Stimulated activated CD4-positive, alpha-beta T cell treated with anti-CD3 and anti-CD28 coated beads, Interleukin-1b, Interleukin-23, amount 100 ng/mL, for 48 hours (primary cell): ENCODE measurements around the gene PSORS1C1.

Experiments
- DNase-seq: peaks from one replicate; pipeline ENCODE4 v3.0.0-alpha.2; 2020

PSORS1C1 gene

DNA sequence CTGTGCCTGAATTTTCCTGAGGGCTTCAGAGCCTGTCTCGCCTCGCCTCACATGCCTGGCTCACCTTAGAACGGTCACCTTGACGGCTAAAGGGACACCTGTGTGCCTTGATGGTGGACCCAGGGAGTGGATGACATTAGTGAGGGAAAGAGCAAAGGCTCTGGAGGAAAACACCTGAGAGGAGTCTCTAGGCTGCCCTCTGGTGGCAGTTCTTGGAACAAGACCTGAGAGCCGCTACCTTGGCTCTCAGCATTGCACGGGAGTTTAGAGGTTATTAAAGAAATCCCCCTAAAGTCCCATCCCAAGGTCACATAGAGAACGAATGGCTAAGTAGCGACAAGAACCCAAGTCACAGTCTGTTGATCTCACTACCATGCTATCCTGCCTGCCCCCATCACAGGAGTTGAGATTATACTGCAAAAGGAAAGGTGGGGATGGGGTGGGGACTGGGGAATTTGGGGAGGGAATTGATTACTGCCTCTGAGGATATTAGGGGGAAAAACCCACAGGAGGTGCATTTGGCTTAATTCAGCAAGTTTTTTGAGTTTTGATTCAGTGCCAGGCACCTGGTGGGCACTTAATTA, 13.6 kb downstream of the PSORS1C1 start:
- DNase-seq, result peak; percentile 63

- DNase-seq, result no peak
Measured at GRCh38 chr6:31129130-31129529, 14.5 kb downstream of the PSORS1C1 start.

DNA sequence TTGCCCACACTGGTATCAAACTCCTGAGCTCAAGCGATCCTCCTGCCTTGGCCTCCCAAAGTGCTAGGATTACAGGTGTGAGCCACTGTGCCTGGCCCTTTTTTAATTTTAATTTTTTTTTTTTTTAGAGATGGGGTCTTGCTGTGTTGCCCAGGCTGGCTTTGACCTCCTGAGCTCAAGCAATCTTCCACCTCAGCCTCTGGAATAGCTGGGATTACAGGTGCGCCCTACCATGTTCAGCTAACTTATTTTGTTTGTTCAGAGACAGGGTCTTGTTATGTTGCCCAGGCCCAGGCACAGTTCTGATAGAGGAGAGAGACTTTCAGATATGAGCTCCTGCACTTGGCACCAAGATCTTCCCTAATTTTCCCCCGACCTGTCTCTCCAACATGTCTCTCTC, 16.2 kb downstream of the PSORS1C1 start:
- no peak for DNase-seq

- no peak for DNase-seq
Measured at GRCh38 chr6:31131595-31131994, 17.0 kb downstream of the PSORS1C1 start.

- no peak for DNase-seq
Measured at GRCh38 chr6:31132806-31133205, 18.2 kb downstream of the PSORS1C1 start.

DNA sequence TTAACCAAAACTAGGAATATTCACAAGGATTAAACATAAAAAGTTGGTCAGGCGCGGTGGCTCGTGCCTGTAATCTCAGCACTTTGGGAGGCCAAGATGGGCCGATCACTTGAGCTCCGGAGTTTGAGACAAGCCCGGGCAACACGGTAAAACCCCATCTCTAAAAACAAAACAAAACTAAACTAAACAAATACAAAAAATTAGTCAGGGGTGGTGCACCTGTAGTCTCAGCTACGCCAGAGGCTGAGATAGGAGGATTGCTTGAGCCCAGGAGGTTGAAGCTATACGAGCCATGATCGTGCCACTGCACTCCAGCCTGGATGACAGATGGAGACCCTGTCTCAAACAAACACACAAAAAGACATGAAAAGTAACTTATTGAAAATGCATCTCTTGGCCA, 21.1 kb downstream of the PSORS1C1 start:
- no peak for DNase-seq

- DNase-seq, result no peak
Measured at GRCh38 chr6:31138982-31139381, 24.4 kb downstream of the PSORS1C1 start, which contains the start of gene PSORS1C2. Gene PSORS1C2, minus strand, starts transcription at chr6:31139066. Its CDS starts 40 bp downstream, at chr6:31139026.

GRCh38 chr6:31139599-31139998, 25.0 kb downstream of the PSORS1C1 start:
- DNase-seq, result no peak

GRCh38 chr6:31140643-31141042, 26.0 kb downstream of the PSORS1C1 start:
- DNase-seq, result no peak

DNA sequence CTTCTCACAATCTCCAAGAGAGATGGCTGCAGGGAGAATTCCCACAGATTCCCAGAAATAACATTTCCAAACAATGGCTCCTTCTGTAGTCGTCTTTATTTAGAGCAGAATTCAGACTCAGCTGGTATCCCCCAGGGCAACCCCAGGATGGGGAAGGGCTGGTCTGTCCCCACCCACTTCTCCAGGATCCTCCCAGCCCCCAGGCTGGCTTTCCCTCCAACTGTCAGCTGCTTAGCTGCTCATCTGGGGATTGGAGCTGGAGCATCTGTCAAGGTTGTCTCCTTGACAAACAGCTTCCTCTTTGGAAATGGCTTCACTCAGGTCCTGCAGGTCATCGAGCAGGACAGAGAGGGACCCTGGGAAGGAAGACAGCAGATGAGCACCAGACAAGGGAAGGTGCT, 27.8 kb downstream of the PSORS1C1 start:
- no peak for DNase-seq

GRCh38 chr6:31143148-31143547, 28.5 kb downstream of the PSORS1C1 start:
- DNase-seq, result no peak

DNA sequence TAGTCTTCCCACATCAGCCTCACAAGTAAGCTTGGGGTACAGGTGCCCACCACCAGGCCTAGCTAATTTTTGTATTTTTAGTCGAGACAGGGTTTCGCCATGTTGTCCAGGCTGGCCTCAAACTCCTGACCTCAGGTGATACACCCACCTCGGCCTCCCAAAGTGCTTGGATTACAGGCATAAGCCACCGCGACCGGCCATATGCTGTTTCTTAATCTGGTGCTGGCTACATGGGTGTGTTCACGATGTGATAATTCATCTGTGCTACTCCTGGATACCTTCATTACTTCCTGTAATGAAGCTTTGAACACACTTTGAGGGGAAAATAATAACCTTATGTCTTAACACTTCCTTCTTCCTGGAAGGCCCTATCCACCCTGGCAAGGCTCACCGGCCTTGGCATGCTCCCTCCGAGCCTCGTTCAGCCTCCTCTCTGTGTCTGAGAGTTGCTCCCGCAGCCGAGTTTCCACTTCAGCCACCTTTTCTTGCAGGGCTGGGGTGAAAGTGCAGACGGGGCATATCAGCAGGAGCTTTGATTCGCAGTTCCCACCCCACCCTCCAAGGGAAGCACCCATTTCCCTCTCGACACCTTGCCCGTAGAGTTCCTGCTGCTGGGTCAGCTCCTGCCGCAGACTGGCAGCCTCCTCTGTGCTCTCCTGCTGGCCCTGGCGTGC, 29.8 kb downstream of the PSORS1C1 start:
- DNase-seq, result no peak

DNA sequence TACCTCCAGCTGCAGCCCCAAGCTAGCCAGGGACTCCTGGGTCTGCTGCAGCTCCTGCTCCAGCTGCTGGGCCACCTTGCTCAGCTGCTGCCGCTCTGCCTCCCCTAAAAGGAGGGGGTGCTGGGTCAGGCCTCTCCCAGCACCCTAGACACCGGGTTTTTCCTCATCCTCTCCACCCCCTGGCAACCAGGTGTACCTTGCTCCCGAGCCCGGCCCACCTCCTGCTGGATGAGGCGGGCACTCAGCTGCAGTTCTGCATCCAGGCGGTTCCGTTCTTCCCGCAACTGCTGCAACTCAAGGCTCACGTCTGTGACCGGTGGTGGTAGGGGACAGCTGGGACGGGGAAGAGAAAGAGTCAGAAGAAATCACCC, 30.4 kb downstream of the PSORS1C1 start:
- DNase-seq, result no peak

DNA sequence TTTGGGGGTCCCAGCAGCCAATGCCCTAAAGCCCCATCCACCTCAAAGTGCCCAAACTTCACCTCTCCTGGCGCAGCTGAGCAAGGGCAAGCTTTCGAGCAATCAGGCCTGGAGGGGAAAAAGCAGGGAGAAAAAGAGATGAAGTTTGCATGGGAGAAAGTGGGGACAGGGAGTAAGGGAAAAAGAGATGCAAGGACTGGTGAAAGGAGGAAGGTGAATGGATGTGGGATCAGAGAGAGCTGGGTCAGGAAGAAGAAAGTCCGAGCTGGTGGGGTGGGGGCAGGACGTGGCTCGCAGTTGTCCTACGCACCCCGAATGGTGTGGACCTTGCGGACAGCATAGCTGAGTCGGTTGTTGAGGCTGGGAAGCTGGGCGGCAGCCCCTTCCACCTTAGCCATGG, 30.8 kb downstream of the PSORS1C1 start:
- DNase-seq, result no peak

GRCh38 chr6:31149827-31150447, 35.3 kb downstream of the PSORS1C1 start:
- DNase-seq, result no peak

- DNase-seq, result no peak
Measured at GRCh38 chr6:31152781-31153180, 38.2 kb downstream of the PSORS1C1 start.

DNA sequence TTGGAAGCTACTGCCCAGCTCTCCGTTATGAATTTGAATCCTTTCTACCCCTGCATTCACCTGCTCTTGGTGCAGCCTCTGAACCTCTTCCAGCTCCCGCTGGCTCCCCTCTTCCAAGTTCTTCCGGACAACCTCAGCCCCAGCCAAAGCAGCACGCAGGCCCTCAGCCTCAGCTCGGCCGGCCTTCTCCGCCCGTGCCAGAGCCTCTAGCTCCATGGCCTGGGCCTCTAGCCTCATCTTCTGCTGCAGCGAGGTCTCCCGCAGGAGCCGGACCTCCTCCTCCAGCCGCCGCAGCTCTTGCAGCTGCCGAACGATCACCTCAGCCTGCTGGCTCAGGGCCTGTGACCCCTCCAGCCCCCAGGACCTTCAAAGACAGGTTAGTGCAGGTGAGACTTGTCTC, 39.8 kb downstream of the PSORS1C1 start:
- DNase-seq, result no peak

DNA sequence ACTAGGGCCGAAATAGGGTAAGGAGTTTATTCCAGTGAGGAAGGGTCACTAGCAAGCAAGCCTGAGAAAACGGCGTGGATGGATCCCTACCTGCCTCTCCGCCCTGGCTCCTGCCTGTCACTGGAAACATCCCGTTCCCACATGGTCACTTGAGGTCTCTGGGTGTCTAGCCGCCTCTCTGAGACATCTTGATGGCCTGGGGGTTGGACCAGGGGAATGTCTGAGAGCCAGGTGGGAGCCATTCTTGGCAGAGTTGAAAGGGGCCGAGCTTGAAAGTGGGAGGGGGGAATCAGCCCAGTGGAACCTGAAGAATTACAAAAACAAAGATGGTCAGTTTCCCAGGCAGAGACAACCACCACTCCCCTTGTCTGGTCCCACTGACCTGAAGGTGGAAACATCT, 42.0 kb downstream of the PSORS1C1 start:
- DNase-seq, result no peak

- no peak for DNase-seq
Measured at GRCh38 chr6:31157513-31158139, 43.0 kb downstream of the PSORS1C1 start, which contains the start of gene CCHCR1. Gene CCHCR1, minus strand, starts transcription at chr6:31157802. Its CDS starts 202 bp downstream, at chr6:31157600.

DNA sequence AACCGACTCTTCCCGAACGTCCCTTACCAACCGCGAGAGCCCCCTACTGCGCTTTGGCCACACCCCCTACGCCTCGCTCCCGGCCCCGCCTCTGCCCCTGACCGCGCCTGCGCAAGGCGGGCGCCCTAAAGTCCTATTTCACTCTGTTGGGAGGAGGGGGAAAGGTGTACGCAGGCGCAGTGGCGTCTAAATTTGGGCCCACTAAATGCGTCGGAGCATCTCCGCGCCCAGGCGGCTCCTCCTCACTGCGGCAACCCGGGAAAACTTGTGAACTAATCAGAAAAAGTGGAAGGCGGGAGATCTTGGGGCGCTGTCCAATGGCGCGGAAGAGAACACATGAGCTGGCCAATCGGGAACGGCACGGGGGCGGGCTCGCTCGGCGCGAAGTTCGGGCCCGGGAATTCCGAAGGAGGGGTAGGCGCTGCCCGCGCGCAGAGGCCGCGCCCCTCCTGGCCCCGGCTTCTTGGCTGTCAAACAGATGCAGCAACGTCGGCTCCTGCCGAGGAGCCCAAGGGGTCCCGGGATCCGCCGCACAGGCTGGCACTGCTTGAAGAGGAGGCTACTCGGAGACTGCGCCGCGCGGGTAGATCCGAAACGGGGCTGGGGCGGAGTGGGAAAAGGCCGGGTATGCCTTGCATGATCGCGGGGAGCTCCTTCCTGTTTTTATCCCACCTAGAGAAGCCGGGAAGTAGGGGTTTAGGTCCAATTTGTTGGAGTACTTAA, 43.7 kb downstream of the PSORS1C1 start, which contains the start of gene TCF19:
Gene TCF19, plus strand, starts transcription at position 450 of the 723 bp plus-strand sequence. CDS start 881 bp downstream, outside the sequence.
- DNase-seq, result peak; percentile 99

DNA sequence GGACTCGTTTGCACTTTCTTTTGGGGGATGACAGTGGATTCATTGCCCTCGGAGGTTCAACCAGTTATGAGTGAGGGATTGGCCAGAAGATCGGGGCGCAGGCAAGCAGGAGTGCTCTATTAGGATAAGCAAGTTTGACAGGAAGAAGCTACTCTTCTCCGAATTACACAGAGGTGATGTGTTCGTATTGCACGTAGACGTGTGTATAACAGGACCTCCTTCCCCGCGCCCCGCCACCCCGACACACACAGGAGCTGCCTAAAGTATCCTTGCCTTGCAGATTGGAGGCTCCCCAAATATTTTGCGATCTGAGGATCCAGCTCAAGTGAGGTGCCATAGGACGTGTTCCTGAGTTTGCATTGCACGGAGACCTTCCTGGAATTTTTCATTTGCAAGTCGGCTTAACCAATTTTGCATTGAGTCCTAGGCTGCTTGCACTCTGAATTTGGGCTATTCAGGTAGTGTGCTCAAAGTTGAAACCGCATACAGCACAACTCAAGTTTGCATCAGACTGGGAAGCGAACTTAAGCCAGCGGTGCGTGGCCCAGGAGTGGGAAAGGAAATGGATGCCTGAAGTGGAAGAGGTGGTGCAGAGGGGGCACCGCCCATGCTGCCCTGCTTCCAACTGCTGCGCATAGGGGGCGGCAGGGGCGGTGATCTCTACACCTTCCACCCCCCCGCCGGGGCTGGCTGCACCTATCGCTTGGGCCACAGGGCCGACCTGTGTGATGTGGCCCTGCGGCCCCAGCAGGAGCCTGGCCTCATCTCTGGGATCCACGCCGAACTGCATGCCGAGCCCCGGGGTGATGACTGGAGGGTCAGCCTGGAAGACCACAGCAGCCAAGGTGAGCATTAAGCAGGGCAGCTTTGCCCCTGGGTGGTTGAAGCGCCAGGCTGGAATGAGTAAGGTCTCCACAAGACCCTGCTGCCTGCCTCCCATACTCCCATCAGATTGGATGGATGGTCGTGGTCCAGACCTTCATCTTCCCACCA, 44.6 kb downstream of the PSORS1C1 start:
- peak; percentile 22 for DNase-seq
